Right lobe of liver (tissue), 6 donors: ENCODE data around the gene ATP7B. TPM values are rescaled to one million over a fixed set of nuclear protein-coding genes. Genes with fewer than 3 reads are reported as not detected.

Experiments
- ATAC-seq, 4 donors: fragments of 200-7000 bp; cut with Tn5 transposase; one replicate each; pipeline ENCODE4 v1.9.1; 2020; ENCODE audit warnings: mild to moderate bottlenecking in 4 of 4, moderate library complexity in 4 of 4
- DNase-seq, 3 donors: peaks; one replicate each; pipeline ENCODE4 v3.0.0-alpha.2; 2020
- H3K27ac ChIP-seq, 3 donors: fragments of 200-600 bp; one replicate each; pipeline ENCODE4 v1.8.0; 2022
- H3K27me3 ChIP-seq, 2 donors: fragments of 200-600 bp; one replicate each; pipeline ENCODE4 v1.8.0; 2022
- H3K36me3 ChIP-seq, 4 donors: fragments of 200-600 bp; sonication (generic) in 1 of 4; one replicate each; pipeline versions ENCODE4 v1.5.1 to v1.8.0; 2017 to 2022; ENCODE audit warnings: control low read depth in 1 of 4
- H3K4me1 ChIP-seq, 4 donors: fragments of 200-600 bp; sonication (generic) in 1 of 4; one replicate each; pipeline versions ENCODE4 v1.5.1 to v1.8.0; 2017 to 2022; ENCODE audit warnings: control low read depth in 1 of 4
- H3K4me3 ChIP-seq, 3 donors: fragments of 200-600 bp; one replicate each; pipeline ENCODE4 v1.8.0; 2022
- H3K9me3 ChIP-seq, 4 donors: fragments of 200-600 bp; sonication (generic) in 1 of 4; one replicate each; pipeline versions ENCODE4 v1.5.1 to v1.8.0; 2017 to 2022; ENCODE audit warnings: control low read depth in 1 of 4
- POLR2A ChIP-seq: fragments of 450-650 bp; IDR thresholded peaks from one replicate; pipeline ENCODE4 v1.6.1; 2017; ENCODE audit warnings: antibody characterized with exemption, mild to moderate bottlenecking
- WGBS: methylation state at CpG from one replicate; pipeline ENCODE4 v1.1.6; 2018; ENCODE audit warnings: low coverage, low lambda C conversion rate; ENCODE audit not compliant: insufficient coverage; ENCODE audit errors: missing lambda C conversion rate; 5-methylcytosine and 5-hydroxymethylcytosine counted together
- intact Hi-C, 2 donors: fragments of 100-400 bp; cut with DNase I; formaldehyde crosslinking; loops; one replicate each; pipeline versions ENCODE4 v1.11.2 to v1.14.1; 2022
- total RNA-seq, 6 experiments: library from RNA; depleted of rRNA in 2 of 6; stranded (reverse); fragments of >200 nt in 2 of 6; fragmentation: NEBNext Ultra II Directional in 3 of 6; extraction: Animal tissue kit (Norgen Biotek cat#: 25700) in 3 of 6; gene quantifications; one replicate each; pipeline versions ENCODE4 v1.1.0 to v1.2.4, GENCODE V29; 2016 to 2023
- TF ChIP-seq, protein P1 (sequence below), 4 donors: fragments of 200-600 bp in 3 of 4; fragments of 450-650 bp in 1 of 4; IDR thresholded peaks; one replicate each; pipeline versions ENCODE4 v1.5.1 to v1.8.0; 2016 to 2022; ENCODE audit warnings: antibody characterized with exemption in 4 of 4, mild to moderate bottlenecking in 2 of 4
- donor health status: DM: no; HTN: yes; CAD: no.
- donor health status: DM: no; HTN: no; CAD: no.
- donor health status: DM: no; HTN: no; CAD: no.
- donor health status: DM: no; HTN: yes; CAD: no.
- donor health status: DM: no; HTN: yes; CAD: no.

Gene ATP7B
- total RNA-seq, 6 experiments from 2014 or later, result 17.1 to 27.6 (median 21.6) TPM

- H3K4me3 ChIP-seq, result no peak overlapping the region
- ATAC-seq (no peak), DNase-seq (no peak)
- H3K4me1 ChIP-seq, result peaks cover 0 to 42% (median 15%) of the 10 kb centered on the region in 4 donors
- H3K27me3 ChIP-seq, result no peaks in the 10 kb centered on the region
- intact Hi-C loops, result loop anchor here (5.0 to 10.0 kb wide), 2 partner anchors 122 to 125 kb away; partner anchors contain the start of gene NEK5 (in 2 of the 2)
- no peak overlapping the region for H3K27ac ChIP-seq
- no peaks in the 10 kb centered on the region for H3K9me3 ChIP-seq
- WGBS, result 77% methylated on average over 4 of the region's 4 CpGs
- TF ChIP-seq, protein P1, sequence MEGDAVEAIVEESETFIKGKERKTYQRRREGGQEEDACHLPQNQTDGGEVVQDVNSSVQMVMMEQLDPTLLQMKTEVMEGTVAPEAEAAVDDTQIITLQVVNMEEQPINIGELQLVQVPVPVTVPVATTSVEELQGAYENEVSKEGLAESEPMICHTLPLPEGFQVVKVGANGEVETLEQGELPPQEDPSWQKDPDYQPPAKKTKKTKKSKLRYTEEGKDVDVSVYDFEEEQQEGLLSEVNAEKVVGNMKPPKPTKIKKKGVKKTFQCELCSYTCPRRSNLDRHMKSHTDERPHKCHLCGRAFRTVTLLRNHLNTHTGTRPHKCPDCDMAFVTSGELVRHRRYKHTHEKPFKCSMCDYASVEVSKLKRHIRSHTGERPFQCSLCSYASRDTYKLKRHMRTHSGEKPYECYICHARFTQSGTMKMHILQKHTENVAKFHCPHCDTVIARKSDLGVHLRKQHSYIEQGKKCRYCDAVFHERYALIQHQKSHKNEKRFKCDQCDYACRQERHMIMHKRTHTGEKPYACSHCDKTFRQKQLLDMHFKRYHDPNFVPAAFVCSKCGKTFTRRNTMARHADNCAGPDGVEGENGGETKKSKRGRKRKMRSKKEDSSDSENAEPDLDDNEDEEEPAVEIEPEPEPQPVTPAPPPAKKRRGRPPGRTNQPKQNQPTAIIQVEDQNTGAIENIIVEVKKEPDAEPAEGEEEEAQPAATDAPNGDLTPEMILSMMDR (IDR thresholded peaks at IDR 0.05), result no peak
- no peak for TF ChIP-seq POLR2A
- no peaks in the 10 kb centered on the region for H3K36me3 ChIP-seq
Observed at GRCh38 chr13:52002361-52002760, 8.9 kb downstream of the ATP7B start.

GRCh38 chr13:52001120-52001731 lies 10.0 kb downstream of the ATP7B start:
- H3K36me3 ChIP-seq, result no peaks in the 10 kb centered on the region
- TF ChIP-seq, protein P1 (IDR thresholded peaks at IDR 0.05), result peak; percentile 63 to 70 (median 64)
- no peak for TF ChIP-seq POLR2A
- DNase-seq (no peak), ATAC-seq (peak; percentile 16 to 54 (median 37))
- no peaks in the 10 kb centered on the region for H3K27me3 ChIP-seq
- intact Hi-C loops, result loop anchor here (5.0 to 10.0 kb wide), 2 partner anchors 124 to 126 kb away; partner anchors contain the start of gene NEK5 (in 2 of the 2)
- H3K9me3 ChIP-seq, result no peaks in the 10 kb centered on the region
- H3K4me3 ChIP-seq, result no peak overlapping the region
- no peak overlapping the region for H3K27ac ChIP-seq
- 30% methylated on average over 3 of the region's 3 CpGs for WGBS
- peaks cover 0 to 43% (median 16%) of the 10 kb centered on the region in 4 donors for H3K4me1 ChIP-seq

DNA sequence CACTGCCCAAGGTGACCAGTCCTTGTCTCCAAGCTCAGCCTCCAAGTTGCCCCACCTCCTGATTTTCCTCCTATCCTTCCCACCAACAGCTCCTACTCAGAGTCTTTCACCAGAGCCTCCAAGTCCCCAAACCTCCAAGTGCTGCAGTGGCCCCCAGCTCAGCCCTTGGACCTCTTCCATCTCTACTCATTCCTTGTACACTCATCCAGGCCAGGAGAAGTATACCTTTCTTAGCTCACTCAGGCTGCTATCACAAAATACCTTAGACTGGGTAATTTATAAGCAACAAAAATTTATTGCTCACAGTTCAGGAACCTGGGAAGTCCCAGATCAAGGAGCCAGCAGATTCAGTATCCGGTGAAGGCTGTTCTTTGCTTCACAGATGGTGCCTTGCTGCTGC lies 11.3 kb downstream of the ATP7B start:
- no peak overlapping the region for H3K4me3 ChIP-seq
- WGBS, result 100% methylated on average over 1 of the region's 1 CpG
- peaks cover 0 to 56% (median 23%) of the 10 kb centered on the region in 4 donors for H3K4me1 ChIP-seq
- DNase-seq (no peak), ATAC-seq (no peak)
- intact Hi-C loops, result loop anchor here (5.0 to 10.0 kb wide), 2 partner anchors 125 to 127 kb away; partner anchors contain the start of gene NEK5 (in 2 of the 2)
- H3K36me3 ChIP-seq, result no peaks in the 10 kb centered on the region
- no peaks in the 10 kb centered on the region for H3K27me3 ChIP-seq
- no peaks in the 10 kb centered on the region for H3K9me3 ChIP-seq
- peak overlapping the region; percentile 37 to 86 (median 56) for H3K27ac ChIP-seq
- TF ChIP-seq, protein P1 (IDR thresholded peaks at IDR 0.05), result no peak
- TF ChIP-seq POLR2A, result no peak

DNA sequence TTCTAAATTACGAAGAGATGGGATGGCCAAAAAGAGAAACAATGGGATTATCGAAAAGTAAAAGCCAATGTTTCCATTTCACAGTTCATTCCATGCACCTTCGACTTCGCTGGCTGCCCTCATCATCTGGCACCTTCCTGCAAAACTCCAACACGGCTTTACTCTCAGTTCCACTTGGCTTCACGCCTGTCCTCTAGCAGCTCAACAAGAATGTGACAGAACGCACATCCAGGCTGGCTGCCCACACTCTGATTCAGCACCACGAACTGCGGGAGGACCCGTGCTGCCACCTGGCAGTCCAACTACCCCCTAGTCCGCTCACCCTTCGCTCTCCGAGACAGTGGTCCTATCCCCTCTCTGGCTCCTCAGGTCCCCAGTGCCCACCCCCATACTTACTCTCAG lies 11.7 kb downstream of the ATP7B start:
- 26% methylated on average over 4 of the region's 13 CpGs for WGBS
- Histone ChIP-seq H3K27ac (peak overlapping the region; percentile 39 to 86 (median 75)), H3K4me1 (peaks cover 0 to 60% (median 25%) of the 10 kb centered on the region in 4 donors), H3K36me3 (no peaks in the 10 kb centered on the region), H3K9me3 (no peaks in the 10 kb centered on the region), H3K4me3 (no peak overlapping the region), H3K27me3 (no peaks in the 10 kb centered on the region)
- TF ChIP-seq, protein P1 (IDR thresholded peaks at IDR 0.05), result no peak
- TF ChIP-seq POLR2A, result no peak
- DNase-seq (peak; percentile 85 to 94 (median 90)), ATAC-seq (peak; percentile 65 to 74 (median 68))
- intact Hi-C loops, result no loop called here
